NCI-H2029 (cell line): ENCODE results near the gene RAD51B.

Experiments used
- DNase-seq: peaks from one replicate; lab custom pipeline; 2025; lab: John Stamatoyannopoulos, UW

Gene RAD51B

DNA sequence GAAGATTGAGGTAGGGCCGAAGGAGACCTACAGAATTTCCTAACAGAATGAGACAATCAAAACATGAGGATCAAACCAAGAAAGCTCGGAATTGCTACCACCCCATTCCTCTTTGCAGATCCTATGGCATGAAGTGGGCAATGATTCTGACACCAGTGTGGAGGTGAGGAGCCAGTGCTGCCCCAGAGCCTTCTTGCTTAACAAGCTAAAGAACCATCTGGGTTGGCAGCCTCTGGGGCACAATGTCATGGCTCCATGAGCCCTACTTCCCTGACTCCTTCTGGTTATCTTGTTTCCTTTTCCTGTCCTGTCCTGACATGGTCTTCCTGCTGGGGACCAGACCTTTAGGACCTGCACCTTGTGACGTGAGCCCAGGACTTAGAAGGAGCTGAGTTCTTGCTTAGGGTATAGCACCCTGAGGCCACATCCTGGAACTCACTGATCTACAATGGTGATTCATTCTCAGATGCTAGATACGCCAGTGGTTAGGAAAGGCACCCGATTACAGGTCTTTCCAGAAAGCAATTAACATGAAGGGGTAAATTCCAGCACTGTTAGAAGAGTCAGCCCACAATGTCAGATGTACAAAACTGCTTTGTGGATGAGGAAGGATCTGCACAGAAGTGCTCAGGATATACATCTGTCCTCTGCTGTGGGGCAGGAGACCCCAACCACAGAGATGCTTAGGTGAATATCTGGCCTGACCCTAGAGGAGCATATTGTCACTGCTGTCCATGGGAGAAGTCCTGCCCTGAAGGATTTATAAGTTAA is 649.0 kb downstream of the RAD51B start:
- DNase-seq, result no peak

DNA sequence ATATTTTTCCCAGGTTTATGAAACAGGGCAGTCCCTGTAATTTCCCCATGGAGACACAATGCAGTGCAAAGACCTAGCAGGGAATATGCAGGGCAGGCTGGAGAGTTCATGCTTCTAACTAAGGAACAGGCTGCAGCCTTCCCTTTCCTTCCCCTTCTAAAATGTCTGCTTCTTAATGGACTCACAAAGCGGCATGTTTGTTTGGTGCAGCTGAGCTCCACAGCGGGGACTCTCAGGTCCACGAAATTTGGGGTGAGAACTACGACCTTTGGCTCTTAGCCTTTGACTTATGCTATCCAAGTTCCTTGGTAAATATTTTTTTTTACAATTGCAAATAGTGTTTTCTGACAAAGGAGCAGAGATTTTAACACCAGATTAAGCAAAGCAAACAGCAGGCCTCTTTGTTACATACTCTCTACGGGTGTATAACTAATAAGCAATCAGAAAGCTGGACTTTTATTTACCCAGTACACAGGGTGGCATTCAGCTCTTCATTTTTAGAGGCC is 649.7 kb downstream of the RAD51B start:
- no peak for DNase-seq

DNA sequence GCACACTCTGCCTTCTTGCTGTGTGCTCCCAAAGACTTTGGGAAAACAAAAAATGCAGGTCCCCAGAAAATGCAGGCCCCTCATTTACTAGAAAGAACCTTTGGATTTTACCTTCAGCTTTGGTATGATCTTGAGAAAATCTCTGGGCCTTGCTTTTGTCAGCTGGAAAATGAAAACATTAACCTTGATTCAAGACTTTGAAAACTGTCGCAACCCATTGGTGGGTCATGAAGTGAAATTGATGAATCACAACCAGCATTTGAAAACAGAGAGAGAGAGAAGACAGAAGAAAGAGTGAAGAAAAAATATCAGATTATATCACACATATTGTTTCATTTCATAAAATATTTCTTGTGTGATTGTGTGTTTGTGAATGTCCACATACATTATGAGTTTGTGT is 650.8 kb downstream of the RAD51B start:
- no peak for DNase-seq

DNA sequence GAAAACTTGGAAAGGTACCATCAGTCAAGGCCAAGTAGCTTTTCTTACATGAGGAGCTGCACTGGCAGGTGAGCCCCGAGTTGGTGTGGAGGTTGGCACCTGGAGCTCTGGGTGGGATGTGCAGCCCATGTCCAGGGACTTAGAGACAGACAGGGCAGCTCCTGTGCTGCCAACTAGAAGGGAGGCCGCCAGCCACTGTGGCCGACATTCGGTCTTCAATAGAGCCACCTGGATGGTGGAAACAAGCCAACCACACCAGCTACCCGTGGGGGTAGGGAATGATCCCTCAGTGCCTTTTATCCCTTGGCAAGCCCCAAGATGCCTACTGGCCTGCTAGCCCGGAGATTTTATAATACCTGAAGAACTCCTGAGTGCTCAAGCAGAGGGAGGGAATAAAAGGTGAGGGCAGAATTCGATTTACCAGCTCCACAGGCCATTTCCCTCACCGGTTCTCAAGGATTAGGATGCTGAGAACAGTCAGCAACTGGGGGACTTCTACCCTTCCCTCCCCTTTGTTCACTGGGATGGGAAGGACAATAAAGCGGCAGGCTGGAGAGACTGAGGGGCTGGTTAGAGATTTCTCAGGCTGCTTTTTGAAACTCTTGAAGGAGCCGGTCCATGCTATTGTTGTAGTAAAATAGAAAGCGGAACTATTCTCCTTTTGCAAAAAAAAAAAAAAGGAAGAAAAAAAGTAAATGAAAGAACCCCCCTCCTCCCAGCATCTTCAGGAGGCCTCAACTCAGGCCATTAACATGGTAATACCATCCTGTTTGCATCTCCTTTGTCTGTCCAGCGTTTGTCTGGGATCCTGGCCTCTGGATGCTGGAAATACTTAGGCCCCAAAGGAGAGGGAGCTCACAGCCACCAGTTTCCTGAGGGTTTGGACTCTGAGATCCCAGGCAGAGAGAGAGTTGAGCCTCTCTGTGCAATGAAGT is 651.7 kb downstream of the RAD51B start:
- no peak for DNase-seq

DNA sequence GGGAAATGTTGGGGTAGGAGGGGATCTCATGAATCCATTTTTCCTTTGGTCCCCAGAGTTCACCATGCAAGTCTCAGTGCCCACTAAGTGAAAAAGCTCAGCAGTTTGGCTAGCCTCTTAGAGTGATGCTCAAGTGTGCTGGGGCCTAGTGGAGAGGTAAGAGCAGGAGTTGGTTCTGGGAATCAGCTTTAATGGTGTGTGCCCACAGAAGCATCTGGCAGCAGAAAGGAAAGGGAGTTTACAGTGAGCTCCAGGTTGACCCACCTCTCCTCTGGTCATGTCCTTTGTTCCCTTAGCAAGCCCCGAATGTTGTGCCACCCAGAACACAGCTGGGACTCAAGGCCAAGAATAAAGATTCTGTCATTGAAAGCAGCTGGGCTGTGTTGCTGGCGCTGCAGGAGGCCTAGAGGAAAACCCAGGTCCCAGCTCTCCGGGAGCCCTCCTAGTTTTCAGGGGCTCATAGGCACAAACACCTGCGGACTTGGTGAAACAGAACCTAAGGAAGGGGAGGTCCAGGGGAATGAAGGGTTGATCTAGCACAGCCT is 652.5 kb downstream of the RAD51B start:
- DNase-seq, result no peak

DNA sequence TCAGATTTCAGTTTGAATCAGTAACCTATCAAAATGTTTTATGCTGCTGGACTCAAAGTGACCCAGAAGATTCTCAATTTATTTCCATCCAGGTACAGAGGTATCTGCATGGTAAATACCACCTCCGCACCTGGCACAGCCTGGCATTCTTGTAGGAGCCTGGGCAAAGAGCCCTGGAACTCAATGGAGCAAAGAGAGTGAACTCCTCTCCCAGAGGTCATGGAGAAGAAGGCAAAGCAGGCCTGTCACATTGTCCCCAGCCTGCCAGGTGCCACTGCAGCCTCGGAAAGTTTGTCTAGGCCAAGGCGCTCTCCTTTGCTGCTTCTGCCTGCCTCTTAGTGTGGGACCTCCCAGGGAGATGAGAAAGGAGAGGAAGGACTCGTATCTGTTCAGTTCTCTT is 653.5 kb downstream of the RAD51B start:
- DNase-seq, result no peak

DNA sequence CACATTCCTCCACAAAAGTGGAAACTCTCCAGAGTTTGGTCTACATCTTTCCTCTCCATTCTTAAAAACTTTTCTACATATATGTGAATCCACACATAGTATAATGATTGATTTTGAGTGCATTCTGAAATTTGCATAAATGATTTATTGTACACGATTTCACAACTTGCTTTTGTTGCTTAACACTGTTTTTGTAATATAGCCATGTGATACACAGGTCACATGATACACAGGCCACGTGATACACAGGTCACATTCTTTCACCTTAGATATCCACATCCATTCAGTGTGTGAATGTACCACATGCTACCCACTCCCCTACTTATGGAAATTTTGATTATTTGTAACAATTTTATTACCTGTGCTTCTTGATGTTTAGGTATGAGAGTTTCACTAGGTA is 654.2 kb downstream of the RAD51B start:
- no peak for DNase-seq

DNA sequence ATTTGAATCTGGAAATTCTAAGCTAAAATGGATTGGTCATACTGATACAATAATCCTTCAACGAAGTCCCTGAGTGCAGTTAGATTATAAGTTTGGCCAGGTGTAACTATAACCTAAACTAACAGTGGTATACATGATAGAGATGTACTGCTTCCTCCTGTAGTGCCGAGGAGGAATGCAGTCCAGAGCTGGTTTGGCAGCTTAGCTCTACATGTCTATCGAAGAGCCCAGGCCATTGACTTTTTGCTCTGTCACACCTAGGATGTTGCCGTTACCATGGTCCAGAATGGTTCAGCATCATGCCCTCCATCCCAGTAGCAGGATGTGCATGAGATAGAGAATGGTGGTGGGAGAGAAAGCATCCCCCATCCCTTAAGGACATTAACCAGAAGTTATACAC is 655.2 kb downstream of the RAD51B start:
- no peak for DNase-seq

DNA sequence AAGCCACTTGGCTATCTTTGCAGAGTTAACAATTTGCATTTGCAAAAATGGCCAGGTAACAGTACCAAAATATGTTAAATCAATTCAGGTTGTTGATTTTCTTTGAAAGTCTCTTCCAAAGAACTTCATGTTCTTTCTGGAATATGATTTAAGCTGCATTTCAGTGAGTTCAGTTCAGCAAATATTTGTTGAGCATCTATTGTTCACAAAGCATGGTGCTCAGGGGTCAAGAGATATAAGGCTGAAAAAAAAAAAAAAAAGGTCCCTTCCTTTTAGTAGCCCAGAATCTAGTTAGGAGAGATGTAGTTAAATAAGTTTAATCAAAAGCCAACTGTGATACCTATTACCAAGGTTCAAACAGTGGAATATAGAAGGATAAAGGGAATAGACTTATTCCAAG is 656.2 kb downstream of the RAD51B start:
- DNase-seq, result no peak

DNA sequence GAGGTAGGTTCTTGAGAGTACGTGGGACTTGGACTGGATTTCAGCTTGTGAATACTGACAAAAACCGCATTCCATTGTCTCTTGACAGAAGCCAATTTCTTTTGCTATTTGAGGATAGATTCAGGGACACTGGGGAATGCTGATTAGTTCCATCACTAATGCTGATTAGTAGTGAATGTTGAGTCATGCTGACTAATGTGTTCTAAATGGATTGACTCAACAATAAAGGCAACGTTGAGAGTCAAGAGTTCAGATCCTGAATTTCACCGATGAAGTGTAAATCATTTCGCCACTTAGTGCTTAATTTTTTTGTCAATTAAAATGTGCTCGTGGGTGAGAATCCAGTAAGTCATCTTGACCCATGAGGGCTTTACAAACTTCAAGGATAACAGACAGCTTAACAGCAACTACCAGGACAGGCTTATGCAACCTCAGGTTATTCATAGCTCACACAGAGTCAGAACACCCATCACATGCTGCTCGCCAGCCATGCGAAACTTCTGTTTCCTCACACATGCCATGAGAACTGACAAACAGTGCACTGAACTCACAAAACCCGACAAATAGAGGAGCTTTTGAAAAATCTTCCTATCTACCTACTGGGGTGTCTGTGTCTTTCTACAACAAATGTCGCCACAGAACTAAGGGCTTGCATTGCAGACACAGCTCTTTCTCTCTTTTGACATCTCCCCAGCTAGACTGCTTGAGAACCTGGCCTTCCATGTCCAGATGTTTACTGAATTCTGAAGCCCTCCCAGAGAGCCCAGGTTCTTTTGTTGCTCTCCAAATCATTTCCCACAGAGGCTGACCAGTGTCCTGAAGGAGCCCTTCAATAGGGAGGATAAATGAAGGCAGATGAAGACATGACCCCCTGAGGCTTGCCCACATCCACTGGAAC is 656.9 kb downstream of the RAD51B start:
- no peak for DNase-seq

DNA sequence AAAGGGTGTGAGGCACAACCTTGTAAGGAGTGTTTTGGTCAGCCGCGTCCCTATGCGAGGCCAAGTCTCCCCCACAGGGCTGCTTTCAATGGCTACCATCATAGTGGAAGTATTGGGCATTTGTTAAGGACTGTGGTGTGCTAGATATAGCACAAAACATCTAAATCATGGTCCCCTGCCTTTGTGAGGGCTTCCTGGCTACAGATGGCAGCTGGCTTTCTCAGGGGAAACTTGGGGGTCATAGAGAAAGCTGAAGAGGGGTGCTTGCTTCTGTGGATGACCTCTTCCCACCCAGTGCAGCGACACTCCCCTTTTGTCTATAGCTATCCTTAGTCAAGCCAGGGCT is 657.5 kb downstream of the RAD51B start:
- DNase-seq, result no peak

DNA sequence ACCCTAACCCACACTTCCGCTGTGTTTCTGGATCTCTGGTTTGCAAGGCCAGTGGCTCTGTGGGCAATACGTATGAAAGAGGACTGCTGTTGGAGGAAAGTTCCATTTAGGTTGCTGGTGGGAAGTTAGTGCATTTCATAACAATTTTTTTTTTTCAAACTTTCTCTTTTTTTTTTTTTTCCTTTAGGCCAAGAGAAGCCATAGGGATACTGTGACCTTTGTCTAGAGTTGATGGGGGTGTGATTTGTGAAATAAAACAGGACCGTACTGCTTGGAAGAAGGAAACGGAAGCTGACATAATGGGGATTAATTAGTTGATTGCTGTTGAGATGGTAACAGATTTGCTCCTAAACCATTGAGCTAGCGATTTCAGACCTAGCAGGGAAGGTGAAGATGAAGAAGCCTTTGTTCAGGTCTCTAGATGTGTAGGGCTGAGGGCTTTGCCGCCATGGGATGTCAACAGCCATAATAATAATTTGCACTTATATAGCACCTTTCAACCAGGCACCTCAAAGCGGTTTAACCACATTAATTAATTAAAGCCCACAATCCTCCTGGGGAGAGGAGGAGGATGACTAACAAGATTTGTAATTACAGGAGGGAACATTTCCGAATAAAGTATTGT is 658.0 kb downstream of the RAD51B start:
- no peak for DNase-seq

DNA sequence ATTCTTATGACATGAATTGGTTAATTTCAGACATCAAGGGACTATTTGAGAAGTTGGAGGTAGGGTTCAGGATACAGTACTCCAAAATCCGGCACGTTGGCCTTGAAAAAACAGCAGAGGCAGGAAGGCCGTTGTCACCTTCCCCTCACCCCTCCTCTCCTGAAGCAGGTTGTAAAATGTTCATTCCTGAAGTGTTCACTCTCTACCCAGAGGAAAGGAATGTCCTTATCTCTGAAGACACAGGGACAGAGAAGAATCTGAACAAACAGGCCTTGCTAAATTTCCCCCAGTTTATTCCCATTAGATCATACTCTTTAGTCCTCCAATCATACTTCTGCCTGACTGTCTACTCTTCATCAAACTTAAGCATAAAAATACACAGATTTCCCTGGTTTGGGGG is 659.7 kb downstream of the RAD51B start:
- DNase-seq, result no peak

DNA sequence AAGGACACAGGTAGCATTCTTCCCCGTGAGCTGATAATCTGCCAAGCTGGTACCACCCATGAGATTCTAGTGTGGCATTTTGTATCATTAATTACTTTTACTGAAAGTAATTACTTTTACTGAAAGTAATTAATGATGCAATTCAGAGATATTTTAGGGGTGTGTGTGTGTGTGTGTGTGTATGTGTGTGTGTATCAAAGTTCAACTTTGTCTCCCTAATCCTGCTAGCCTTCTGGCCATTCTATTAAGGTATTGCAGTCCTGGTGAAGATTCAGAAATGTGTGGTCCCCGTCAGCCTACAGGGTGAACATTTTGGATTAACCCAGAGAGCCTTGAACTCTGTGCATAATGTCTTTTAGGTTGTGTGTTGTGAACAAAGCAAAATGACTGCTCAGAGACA is 662.4 kb downstream of the RAD51B start:
- no peak for DNase-seq

DNA sequence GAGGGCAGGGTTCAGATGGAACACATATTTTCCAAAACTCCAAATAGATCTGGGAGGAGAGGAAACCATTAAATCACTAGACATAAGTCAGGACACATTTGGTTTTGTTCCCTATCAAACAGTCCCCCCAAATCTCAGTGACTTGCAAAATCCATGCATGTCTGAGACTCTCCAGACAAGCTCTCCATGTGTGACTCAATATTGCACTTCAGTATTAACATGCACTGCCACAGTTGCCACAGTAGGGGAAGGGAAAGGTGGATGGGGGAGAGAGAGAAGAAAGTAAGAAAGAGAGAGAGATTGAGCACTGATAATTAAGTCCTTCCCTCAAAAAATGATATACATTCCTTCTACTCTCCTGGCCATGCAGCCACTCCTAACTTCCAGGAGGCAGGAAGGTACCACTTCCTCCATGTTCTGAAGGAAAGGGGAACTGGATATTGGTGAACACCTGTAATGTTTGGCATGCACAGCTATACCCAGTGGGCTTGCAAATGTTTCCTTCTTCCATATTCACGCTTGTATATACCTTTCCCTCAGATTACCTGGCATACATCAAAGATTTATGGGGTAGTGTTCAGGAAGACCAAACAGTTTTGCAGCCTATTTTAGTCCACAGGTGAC is 663.3 kb downstream of the RAD51B start:
- no peak for DNase-seq

DNA sequence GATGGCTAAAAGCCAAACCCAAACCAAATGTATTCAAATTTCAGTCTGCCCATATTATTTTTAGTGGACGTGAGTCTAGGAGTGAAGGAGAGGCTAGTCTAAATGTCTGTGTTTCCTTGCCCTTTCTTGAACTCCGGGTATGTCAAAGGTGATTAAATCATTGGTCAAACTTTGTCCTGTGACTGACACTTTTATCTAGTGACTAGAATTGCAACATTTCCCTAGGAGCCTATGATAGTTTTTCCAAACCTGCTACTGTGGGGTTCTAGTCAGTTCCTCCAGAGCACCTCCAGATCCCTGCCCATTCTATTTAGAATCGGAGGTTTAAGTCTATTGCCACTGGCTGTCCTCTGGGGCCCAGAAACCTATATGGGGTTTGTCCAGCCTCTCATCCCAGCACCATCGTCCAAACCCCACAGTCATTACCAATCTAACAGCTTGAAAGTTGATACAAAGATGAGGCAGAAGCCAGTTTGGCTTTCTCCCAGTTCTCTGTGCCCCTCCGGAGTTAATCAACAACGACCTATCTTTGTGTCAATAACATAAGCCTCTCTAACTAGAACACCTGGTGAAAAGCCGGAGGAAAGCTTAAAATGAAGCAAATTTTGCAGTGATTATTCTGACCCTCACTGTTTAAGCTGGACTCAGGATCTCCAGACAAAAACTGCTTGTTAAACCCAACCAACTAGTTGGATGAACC is 666.6 kb downstream of the RAD51B start:
- DNase-seq, result no peak

DNA sequence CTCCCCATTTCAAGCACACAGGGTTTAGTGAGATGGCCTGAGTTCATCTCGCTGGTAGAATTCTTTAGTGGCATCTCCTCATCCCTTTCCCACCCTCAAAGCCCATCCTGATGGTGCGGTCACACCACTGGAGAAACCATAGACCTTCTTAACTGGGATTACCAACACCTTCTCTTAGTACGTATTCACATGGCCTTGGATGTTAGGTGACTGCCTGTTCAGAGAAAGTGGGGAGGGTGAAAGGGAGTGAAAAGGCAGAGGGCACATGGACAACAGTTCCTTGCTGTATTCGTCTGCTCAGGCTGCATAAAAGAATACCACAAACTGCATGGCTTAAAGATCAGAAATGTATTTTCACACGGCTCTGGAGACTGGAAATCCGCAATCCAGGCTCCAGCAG is 667.2 kb downstream of the RAD51B start:
- no peak for DNase-seq

DNA sequence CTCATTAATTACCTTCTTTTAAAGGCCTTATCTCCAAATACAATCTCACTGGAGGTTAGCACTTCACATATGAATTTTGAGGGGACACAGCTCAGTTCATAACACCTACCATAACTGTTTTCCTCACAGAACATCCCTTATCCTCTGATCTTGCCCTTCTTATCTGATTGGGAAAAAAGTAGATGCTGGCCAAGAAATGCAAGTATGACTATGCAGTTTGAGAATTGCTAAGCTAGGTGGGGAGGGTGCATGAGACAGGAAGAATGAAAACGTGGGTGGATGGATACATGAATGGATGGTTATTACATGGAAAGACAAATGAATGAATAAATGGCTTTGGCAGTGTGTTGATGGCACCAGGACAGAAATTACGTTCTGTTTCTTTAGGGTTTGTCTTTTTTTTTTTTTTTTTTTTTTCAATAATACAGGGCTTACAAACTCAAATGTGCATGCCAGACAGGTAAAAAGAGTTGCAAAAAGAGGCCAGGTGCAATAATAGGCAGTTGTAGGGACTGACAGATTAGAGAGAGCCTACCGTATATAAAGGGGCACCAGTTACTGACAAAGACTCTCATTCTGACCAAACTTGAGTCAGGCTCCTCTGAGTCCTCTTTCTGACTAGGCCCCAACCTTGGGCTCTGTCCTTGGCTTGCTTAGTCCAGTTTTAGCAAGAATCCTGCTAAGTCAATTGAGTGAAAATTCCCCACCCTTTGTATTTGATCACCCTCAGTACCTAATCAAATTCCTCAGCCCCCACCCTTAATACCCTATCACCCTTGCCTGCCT is 668.4 kb downstream of the RAD51B start:
- DNase-seq, result no peak

DNA sequence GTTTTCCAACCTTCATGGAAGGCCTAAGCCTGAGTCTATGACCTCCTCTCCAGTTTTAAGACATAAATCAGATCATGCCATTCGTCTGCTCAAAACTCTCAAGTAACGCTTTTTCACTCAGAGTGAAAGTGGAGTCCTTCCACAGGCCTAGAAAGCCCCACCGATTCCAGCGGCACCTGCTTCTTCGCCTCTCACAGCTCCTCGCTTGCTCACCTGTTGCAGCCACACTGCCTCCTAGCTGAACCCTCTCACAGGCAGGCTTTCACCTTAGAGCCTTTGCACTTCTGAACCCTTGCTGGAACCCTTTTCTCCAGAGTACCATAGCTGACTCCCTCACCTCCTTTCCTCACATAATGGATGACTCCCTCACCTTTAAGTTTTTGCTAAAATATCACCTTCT is 672.2 kb downstream of the RAD51B start:
- no peak for DNase-seq
